Activated CD8-positive, alpha-beta T cell treated with anti-CD3 and anti-CD28 coated beads, Interleukin-2, amount 10 ng/mL, durations not matched to agents 7 days and 5 days (primary cell): ENCODE data around the gene PITPNC1. TPM values are rescaled to one million over a fixed set of nuclear protein-coding genes. Genes with fewer than 3 reads are reported as not detected.

Experiments
- ATAC-seq: fragments of 150-1000 bp; cut with Tn5 transposase; one replicate; pipeline ENCODE4 v1.10.0; 2021; ENCODE audit warnings: moderate library complexity
- CTCF ChIA-PET: fragments of 350-600 bp; sonication (Branson Sonifier 250); formaldehyde crosslinking; loops from one replicate; lab custom pipeline; 2021; ENCODE audit warnings: antibody characterized with exemption; lab: Charles Lee
- POLR2A ChIA-PET: fragments of 350-600 bp; sonication (Branson Sonifier 250); formaldehyde crosslinking; loops from one replicate; lab custom pipeline; 2021; ENCODE audit warnings: antibody characterized with exemption; lab: Charles Lee
- DNase-seq: peaks from one replicate; pipeline ENCODE4 v3.0.0-alpha.2; 2020
- H3K27ac Mint-ChIP-seq: one replicate; pipeline ENCODE4 v1.8.0; 2021; ENCODE audit warnings: mild to moderate bottlenecking, mixed read lengths
- H3K27me3 Mint-ChIP-seq: one replicate; pipeline ENCODE4 v1.8.0; 2021; ENCODE audit warnings: low read depth, mixed read lengths
- H3K36me3 Mint-ChIP-seq: one replicate; pipeline ENCODE4 v1.8.0; 2021; ENCODE audit warnings: low read depth, mixed read lengths
- H3K4me1 Mint-ChIP-seq: one replicate; pipeline ENCODE4 v1.8.0; 2021; ENCODE audit warnings: low read depth, mixed read lengths
- H3K4me3 Mint-ChIP-seq: one replicate; pipeline ENCODE4 v1.8.0; 2021; ENCODE audit warnings: mild to moderate bottlenecking, mixed read lengths
- H3K9me3 Mint-ChIP-seq: one replicate; pipeline ENCODE4 v1.8.0; 2022; ENCODE audit warnings: mixed read lengths; ENCODE audit not compliant: insufficient read depth
- total RNA-seq, 2 experiments: library from RNA; stranded (reverse); gene quantifications; one replicate each; pipeline ENCODE4 v1.2.3, GENCODE V29; 2021

The PITPNC1 gene
- total RNA-seq, 2 experiments from 2014 or later = 74.0 to 76.5 TPM

GRCh38 chr17:67582673-67583081 lies 205.6 kb downstream of the PITPNC1 start:
- CTCF ChIA-PET = no interaction called here

GRCh38 chr17:67585077-67585602 lies 208.1 kb downstream of the PITPNC1 start:
- ChIA-PET CTCF (no interaction called here), POLR2A (no interaction called here)
- Mint-ChIP-seq H3K4me1 (no peaks in the 10 kb centered on the region), H3K27me3 (no peaks in the 10 kb centered on the region), H3K27ac (no peak overlapping the region), H3K36me3 (peaks cover 25% of the 10 kb centered on the region), H3K9me3 (no peaks in the 10 kb centered on the region), H3K4me3 (no peak overlapping the region)
- no peak for ATAC-seq
- no peak for DNase-seq

More at GRCh38 chr17:67582673-67583081, 205.6 kb downstream of the PITPNC1 start:
- Mint-ChIP-seq H3K4me3 (no peak overlapping the region), H3K27me3 (no peaks in the 10 kb centered on the region), H3K4me1 (no peaks in the 10 kb centered on the region), H3K36me3 (peaks cover 31% of the 10 kb centered on the region), H3K9me3 (no peaks in the 10 kb centered on the region), H3K27ac (no peak overlapping the region)
- no peak for DNase-seq
- no peak for ATAC-seq
- POLR2A ChIA-PET = interaction anchor here (0.7 kb wide), 1 partner anchor 23 kb away, joined by 3 read pairs; no protein-coding TSS in a partner anchor

GRCh38 chr17:67588326-67588725 lies 211.2 kb downstream of the PITPNC1 start:
- no peak overlapping the region for H3K27ac Mint-ChIP-seq
- no peak overlapping the region for H3K4me3 Mint-ChIP-seq
- no peaks in the 10 kb centered on the region for H3K4me1 Mint-ChIP-seq
- ATAC-seq = no peak
- ChIA-PET POLR2A (interaction anchor here (0.6 kb wide), 1 partner anchor 40 kb away, joined by 3 read pairs; no protein-coding TSS in a partner anchor), CTCF (no interaction called here)
- H3K9me3 Mint-ChIP-seq = peaks cover 9% of the 10 kb centered on the region
- DNase-seq = no peak
- H3K36me3 Mint-ChIP-seq = peaks cover 24% of the 10 kb centered on the region
- H3K27me3 Mint-ChIP-seq = no peaks in the 10 kb centered on the region

- no peak for DNase-seq
- Mint-ChIP-seq H3K9me3 (peaks cover 9% of the 10 kb centered on the region), H3K4me1 (no peaks in the 10 kb centered on the region), H3K27ac (no peak overlapping the region), H3K27me3 (no peaks in the 10 kb centered on the region), H3K36me3 (peaks cover 16% of the 10 kb centered on the region), H3K4me3 (no peak overlapping the region)
- ChIA-PET POLR2A (no interaction called here), CTCF (interaction anchor here (1.1 to 1.7 kb wide), 3 partner anchors 215 to 235 kb away, joined by 3 to 6 read pairs (median 4); no protein-coding TSS in a partner anchor)
- no peak for ATAC-seq
These were observed 217.2 kb downstream of the PITPNC1 start for GRCh38 chr17:67594115-67594880.

GRCh38 chr17:67600408-67600807 lies 223.3 kb downstream of the PITPNC1 start:
- POLR2A ChIA-PET = no interaction called here
- DNase-seq (no peak), ATAC-seq (no peak)
- Mint-ChIP-seq H3K9me3 (no peaks in the 10 kb centered on the region), H3K4me3 (no peak overlapping the region), H3K36me3 (no peaks in the 10 kb centered on the region), H3K4me1 (peaks cover 6% of the 10 kb centered on the region), H3K27me3 (no peaks in the 10 kb centered on the region), H3K27ac (no peak overlapping the region)
- CTCF ChIA-PET = interaction anchor here (1.9 to 4.5 kb wide), 3 partner anchors 125 to 225 kb away, joined by 9 to 59 read pairs (median 22); partner anchors contain the start of gene PITPNC1

GRCh38 chr17:67601897-67602296 lies 224.8 kb downstream of the PITPNC1 start:
- Mint-ChIP-seq H3K27ac (no peak overlapping the region), H3K36me3 (peaks cover 3% of the 10 kb centered on the region), H3K4me3 (no peak overlapping the region), H3K9me3 (no peaks in the 10 kb centered on the region), H3K4me1 (peaks cover 6% of the 10 kb centered on the region), H3K27me3 (no peaks in the 10 kb centered on the region)
- ChIA-PET POLR2A (interaction anchor here (1.6 to 2.0 kb wide), 2 partner anchors 126 to 223 kb away, joined by 5 to 6 read pairs; no protein-coding TSS in a partner anchor), CTCF (interaction anchor here (0.8 to 4.5 kb wide), 6 partner anchors 28 to 227 kb away, joined by 3 to 59 read pairs (median 7); partner anchors contain the start of gene PITPNC1)
- ATAC-seq = no peak
- no peak for DNase-seq

GRCh38 chr17:67602444-67602843 lies 225.4 kb downstream of the PITPNC1 start:
- Mint-ChIP-seq H3K27ac (no peak overlapping the region), H3K27me3 (no peaks in the 10 kb centered on the region), H3K36me3 (peaks cover 3% of the 10 kb centered on the region), H3K4me3 (no peak overlapping the region), H3K9me3 (no peaks in the 10 kb centered on the region), H3K4me1 (peaks cover 6% of the 10 kb centered on the region)
- ChIA-PET CTCF (interaction anchor here (0.8 to 4.5 kb wide), 5 partner anchors 29 to 227 kb away, joined by 3 to 59 read pairs (median 5); partner anchors contain the start of gene PITPNC1), POLR2A (interaction anchor here (0.6 to 2.0 kb wide), 3 partner anchors 126 to 223 kb away, joined by 3 to 6 read pairs (median 5); no protein-coding TSS in a partner anchor)
- DNase-seq (no peak), ATAC-seq (no peak)

GRCh38 chr17:67602974-67603373 lies 225.9 kb downstream of the PITPNC1 start:
- Mint-ChIP-seq H3K4me1 (peaks cover 6% of the 10 kb centered on the region), H3K4me3 (no peak overlapping the region), H3K27ac (no peak overlapping the region), H3K27me3 (no peaks in the 10 kb centered on the region), H3K36me3 (peaks cover 3% of the 10 kb centered on the region), H3K9me3 (no peaks in the 10 kb centered on the region)
- ChIA-PET CTCF (interaction anchor here (1.0 to 4.5 kb wide), 7 partner anchors 216 to 242 kb away, joined by 3 to 59 read pairs (median 5); partner anchors contain the start of gene PITPNC1), POLR2A (interaction anchor here (0.6 to 2.0 kb wide), 2 partner anchors 198 to 224 kb away, joined by 3 to 6 read pairs; no protein-coding TSS in a partner anchor)
- peak; percentile 77 for ATAC-seq
- DNase-seq = peak; percentile 68

- no peaks in the 10 kb centered on the region for H3K27me3 Mint-ChIP-seq
- ChIA-PET POLR2A (interaction anchor here (1.3 kb wide), 1 partner anchor 22 kb away, joined by 3 read pairs; no protein-coding TSS in a partner anchor), CTCF (interaction anchor here (0.8 to 1.3 kb wide), 5 partner anchors 10 to 231 kb away, joined by 3 to 7 read pairs (median 3); no protein-coding TSS in a partner anchor)
- H3K27ac Mint-ChIP-seq = no peak overlapping the region
- H3K4me1 Mint-ChIP-seq = peaks cover 6% of the 10 kb centered on the region
- DNase-seq (no peak), ATAC-seq (no peak)
- peaks cover 3% of the 10 kb centered on the region for H3K36me3 Mint-ChIP-seq
- H3K9me3 Mint-ChIP-seq = no peaks in the 10 kb centered on the region
- H3K4me3 Mint-ChIP-seq = no peak overlapping the region
These were observed 228.3 kb downstream of the PITPNC1 start for GRCh38 chr17:67605256-67605912.

GRCh38 chr17:67606471-67606870 lies 229.4 kb downstream of the PITPNC1 start:
- H3K4me1 Mint-ChIP-seq = peaks cover 6% of the 10 kb centered on the region
- POLR2A ChIA-PET = no interaction called here
- ATAC-seq (no peak), DNase-seq (no peak)
- H3K9me3 Mint-ChIP-seq = no peaks in the 10 kb centered on the region
- H3K36me3 Mint-ChIP-seq = peaks cover 3% of the 10 kb centered on the region
- no peaks in the 10 kb centered on the region for H3K27me3 Mint-ChIP-seq
- no peak overlapping the region for H3K27ac Mint-ChIP-seq
- no peak overlapping the region for H3K4me3 Mint-ChIP-seq
- CTCF ChIA-PET = interaction anchor here (1.2 kb wide), 1 partner anchor 232 kb away, joined by 3 read pairs; no protein-coding TSS in a partner anchor

- H3K36me3 Mint-ChIP-seq = peaks cover 4% of the 10 kb centered on the region
- H3K4me3 Mint-ChIP-seq = no peak overlapping the region
- ATAC-seq (peak; percentile 11), DNase-seq (no peak)
- H3K4me1 Mint-ChIP-seq = peaks cover 10% of the 10 kb centered on the region
- H3K9me3 Mint-ChIP-seq = no peaks in the 10 kb centered on the region
- H3K27ac Mint-ChIP-seq = no peak overlapping the region
- H3K27me3 Mint-ChIP-seq = no peaks in the 10 kb centered on the region
- ChIA-PET POLR2A (no interaction called here), CTCF (no interaction called here)
These were observed 230.0 kb downstream of the PITPNC1 start for GRCh38 chr17:67606896-67607604.
